ENCODE results near the gene ZNF865. TPM values are rescaled to one million over a fixed set of nuclear protein-coding genes. Genes with fewer than 3 reads are reported as not detected.

ZNF865 gene
- total RNA-seq, 1 experiment from 2014 or later, result 12.2 TPM

- H3K27ac Mint-ChIP-seq (ENCODE audit: low read depth, unreplicated experiment), result peak overlapping the region; percentile 99
- no TSS peak for BruUV-seq (replicated peaks)
- no peaks in the 10 kb centered on the region for H3K27me3 Mint-ChIP-seq (ENCODE audit: insufficient read depth, unreplicated experiment)
- ChIA-PET POLR2A (interaction anchor here (0.6 to 2.6 kb wide), 23 partner anchors 9 to 1399 kb away, joined by 3 to 26 read pairs (median 5); partner anchors contain the start of genes NAT14, PPP1R12C, PPP6R1 and RDH13), CTCF (interaction anchor here (0.6 to 1.2 kb wide), 4 partner anchors 9 to 86 kb away, joined by 3 to 4 read pairs (median 4); no protein-coding TSS in a partner anchor)
- H3K9me3 Mint-ChIP-seq (ENCODE audit: unreplicated experiment), result no peaks in the 10 kb centered on the region
- H3K36me3 Mint-ChIP-seq (ENCODE audit: insufficient read depth, unreplicated experiment), result peaks cover 31% of the 10 kb centered on the region
- peaks cover 34% of the 10 kb centered on the region for H3K4me1 Mint-ChIP-seq (ENCODE audit: insufficient read depth, unreplicated experiment)
- H3K4me3 Mint-ChIP-seq (ENCODE audit: unreplicated experiment), result peak overlapping the region; percentile 97
- no peak for TF ChIP-seq CTCF (IDR thresholded peaks at IDR 0.05; ENCODE audit: unreplicated experiment)
- intact Hi-C loops (cut with micrococcal nuclease), result loop anchor here (1.0 kb wide), 2 partner anchors 43 to 340 kb away; partner anchors contain the start of gene PPP6R1
- DNase-seq (ENCODE audit: unreplicated experiment), result peak; percentile 96
Measured at GRCh38 chr19:55598719-55599467, 6.6 kb upstream of the ZNF865 start.

- intact Hi-C loops (cut with micrococcal nuclease), result loop anchor here (1.0 kb wide), 2 partner anchors 43 to 340 kb away; partner anchors contain the start of gene PPP6R1
- ChIA-PET POLR2A (interaction anchor here (0.6 to 2.6 kb wide), 24 partner anchors 9 to 1399 kb away, joined by 3 to 26 read pairs (median 5); partner anchors contain the start of genes NAT14, PPP1R12C, PPP6R1 and RDH13), CTCF (interaction anchor here (0.5 to 1.2 kb wide), 4 partner anchors 10 to 174 kb away, joined by 3 to 4 read pairs (median 4); no protein-coding TSS in a partner anchor)
- peak within 1 kb of the TSS; percentile 97 for H3K4me3 Mint-ChIP-seq (ENCODE audit: unreplicated experiment)
- peak; percentile 100 for DNase-seq (ENCODE audit: unreplicated experiment)
- peaks cover 30% of the 10 kb centered on the region for H3K36me3 Mint-ChIP-seq (ENCODE audit: insufficient read depth, unreplicated experiment)
- H3K27me3 Mint-ChIP-seq (ENCODE audit: insufficient read depth, unreplicated experiment), result no peaks in the 10 kb centered on the region
- BruUV-seq (replicated peaks), result no TSS peak
- H3K27ac Mint-ChIP-seq (ENCODE audit: low read depth, unreplicated experiment), result peak within 1 kb of the TSS; percentile 99
- peaks cover 36% of the 10 kb centered on the region for H3K4me1 Mint-ChIP-seq (ENCODE audit: insufficient read depth, unreplicated experiment)
- H3K9me3 Mint-ChIP-seq (ENCODE audit: unreplicated experiment), result no peaks in the 10 kb centered on the region
- TF ChIP-seq CTCF (IDR thresholded peaks at IDR 0.05; ENCODE audit: unreplicated experiment), result no peak
Measured at GRCh38 chr19:55599468-55599841, 6.0 kb upstream of the ZNF865 start, which contains the start of gene FIZ1. TSS of gene FIZ1 (minus strand) at chr19:55599517. CDS start at chr19:55597865, 1,652 bp downstream.

- no peak for TF ChIP-seq CTCF (IDR thresholded peaks at IDR 0.05; ENCODE audit: unreplicated experiment)
- H3K4me3 Mint-ChIP-seq (ENCODE audit: unreplicated experiment), result peak within 1 kb of the TSS; percentile 97
- H3K4me1 Mint-ChIP-seq (ENCODE audit: insufficient read depth, unreplicated experiment), result peaks cover 42% of the 10 kb centered on the region
- H3K27me3 Mint-ChIP-seq (ENCODE audit: insufficient read depth, unreplicated experiment), result no peaks in the 10 kb centered on the region
- intact Hi-C loops (cut with micrococcal nuclease), result loop anchor here (1.0 kb wide), 2 partner anchors 42 to 341 kb away; partner anchors contain the start of gene PPP6R1
- peak within 1 kb of the TSS; percentile 99 for H3K27ac Mint-ChIP-seq (ENCODE audit: low read depth, unreplicated experiment)
- DNase-seq (ENCODE audit: unreplicated experiment), result peak; percentile 94
- H3K9me3 Mint-ChIP-seq (ENCODE audit: unreplicated experiment), result no peaks in the 10 kb centered on the region
- peaks cover 28% of the 10 kb centered on the region for H3K36me3 Mint-ChIP-seq (ENCODE audit: insufficient read depth, unreplicated experiment)
- ChIA-PET POLR2A (interaction anchor here (0.5 to 2.6 kb wide), 27 partner anchors 8 to 1462 kb away, joined by 3 to 26 read pairs (median 5); partner anchors contain the start of genes CNOT3, NAT14, PPP1R12C and PPP6R1), CTCF (interaction anchor here (0.5 to 1.2 kb wide), 3 partner anchors 12 to 539 kb away, joined by 3 to 4 read pairs (median 3); no protein-coding TSS in a partner anchor)
- BruUV-seq (replicated peaks), result no TSS peak
Measured at GRCh38 chr19:55599842-55600661, 5.4 kb upstream of the ZNF865 start, which contains the start of gene ZNF524. TSS of gene ZNF524 (plus strand) at chr19:55600288. CDS start at chr19:55602113, 1,825 bp downstream.
